Parietal lobe (tissue), 1 donor: ENCODE results near the gene PCYOX1L. TPM values are rescaled to one million over a fixed set of nuclear protein-coding genes. Genes with fewer than 3 reads are reported as not detected.

Experiments used
- total RNA-seq: library from RNA; depleted of rRNA; stranded (reverse); fragments of >200 nt; gene quantifications from one replicate; pipeline ENCODE4 v1.2.3, GENCODE V29; 2014

PCYOX1L gene
- total RNA-seq, result 13.1 TPM

GRCh38 chr5:149357370-149358293, at the start of gene PCYOX1L:
TSS of gene PCYOX1L (plus strand) at chr5:149358046. CDS start at chr5:149358069, 23 bp downstream.

GRCh38 chr5:149345147-149345891, 12.5 kb upstream of the PCYOX1L start, which contains the start of gene GRPEL2:
TSS of gene GRPEL2 (plus strand) at chr5:149345499. CDS start at chr5:149345540, 41 bp downstream.

GRCh38 chr5:149379177-149379761, 21.4 kb downstream of the PCYOX1L start, which contains the start of gene IL17B:
TSS of gene IL17B (minus strand) at chr5:149379292. CDS start at chr5:149379225, 67 bp downstream.

Other genes with a start within 250 kb of the PCYOX1L start
- gene ABLIM3, start 216.6 kb upstream of the PCYOX1L start, total RNA-seq, result 19.4 TPM
- gene AFAP1L1, start 86.2 kb upstream of the PCYOX1L start, total RNA-seq, result 5.9 TPM
- gene GRPEL2, start 12.5 kb upstream of the PCYOX1L start, total RNA-seq, result 33.8 TPM
- not detected for gene IL17B, start 21.2 kb downstream of the PCYOX1L start, total RNA-seq
- 387 TPM for gene CSNK1A1, start 193.4 kb downstream of the PCYOX1L start, total RNA-seq
- 1.3 TPM for gene ARHGEF37, start 223.5 kb downstream of the PCYOX1L start, total RNA-seq